ENCODE data around the gene PIP.
"Not testable (repeated sequence)": the region's sequence is repeated elsewhere in the genome, so short reads cannot be mapped to it uniquely, and the experiment has no call there.

PIP gene

GRCh38 chr7:143180771-143181170 lies 48.9 kb downstream of the PIP start:
- H3K27me3 ChIP-seq (ENCODE audit: insufficient read depth, low read length); H3K4me1 ChIP-seq (ENCODE audit: insufficient read depth, low read length); H3K9ac ChIP-seq (ENCODE audit: low read depth, low read length); H3K4me3 ChIP-seq (ENCODE audit: low read length); H3K36me3 ChIP-seq (ENCODE audit: insufficient read depth, low read depth, low read length); H3K27ac ChIP-seq (ENCODE audit: low read length): not testable (repeated sequence)
- H3K9me3 ChIP-seq (ENCODE audit: insufficient read depth, low read depth, low read length), result peaks cover 10% of the 10 kb centered on the region

GRCh38 chr7:143181349-143181748 lies 49.5 kb downstream of the PIP start:
- H3K27me3 ChIP-seq (ENCODE audit: insufficient read depth, low read length), result no peaks in the 10 kb centered on the region
- H3K4me1 ChIP-seq (ENCODE audit: insufficient read depth, low read length), result no peaks in the 10 kb centered on the region; the same call in 1 of the 2 replicates
- H3K4me3 ChIP-seq (ENCODE audit: low read length), result no peak overlapping the region
- no peak overlapping the region for H3K9ac ChIP-seq (ENCODE audit: low read depth, low read length)
- H3K27ac ChIP-seq (ENCODE audit: low read length), result no peak overlapping the region
- H3K9me3 ChIP-seq (ENCODE audit: insufficient read depth, low read depth, low read length), result peaks cover 10% of the 10 kb centered on the region
- no peaks in the 10 kb centered on the region for H3K36me3 ChIP-seq (ENCODE audit: insufficient read depth, low read depth, low read length)

- Histone ChIP-seq H3K4me1 (ENCODE audit: insufficient read depth, low read length) (no peaks in the 10 kb centered on the region; the same call in 1 of the 2 replicates), H3K4me3 (ENCODE audit: low read length) (no peak within 1 kb of the TSS), H3K27me3 (ENCODE audit: insufficient read depth, low read length) (no peaks in the 10 kb centered on the region), H3K9ac (ENCODE audit: low read depth, low read length) (no peak within 1 kb of the TSS), H3K9me3 (ENCODE audit: insufficient read depth, low read depth, low read length) (peaks cover 3% of the 10 kb centered on the region), H3K27ac (ENCODE audit: low read length) (no peak within 1 kb of the TSS), H3K36me3 (ENCODE audit: insufficient read depth, low read depth, low read length) (no peaks in the 10 kb centered on the region)
These were observed 51.1 kb downstream of the PIP start, which contains the start of gene TAS2R39 for GRCh38 chr7:143183024-143183423. TSS of gene TAS2R39 (plus strand) at chr7:143183419. CDS start at chr7:143183419, 0 bp downstream.

- Histone ChIP-seq H3K9ac (ENCODE audit: low read depth, low read length) (no peak overlapping the region), H3K36me3 (ENCODE audit: insufficient read depth, low read depth, low read length) (no peaks in the 10 kb centered on the region), H3K4me3 (ENCODE audit: low read length) (no peak overlapping the region), H3K4me1 (ENCODE audit: insufficient read depth, low read length) (no peaks in the 10 kb centered on the region; the same call in 1 of the 2 replicates), H3K9me3 (ENCODE audit: insufficient read depth, low read depth, low read length) (no peaks in the 10 kb centered on the region), H3K27me3 (ENCODE audit: insufficient read depth, low read length) (no peaks in the 10 kb centered on the region), H3K27ac (ENCODE audit: low read length) (no peak overlapping the region)
These were observed 53.7 kb downstream of the PIP start for GRCh38 chr7:143185551-143185950.

- H3K4me1 ChIP-seq (ENCODE audit: insufficient read depth, low read length), result no peaks in the 10 kb centered on the region; the same call in 1 of the 2 replicates
These were observed 57.1 kb downstream of the PIP start for GRCh38 chr7:143188994-143189393.

More at GRCh38 chr7:143188994-143189393, 57.1 kb downstream of the PIP start:
- Histone ChIP-seq H3K27ac (ENCODE audit: low read length) (no peak overlapping the region), H3K27me3 (ENCODE audit: insufficient read depth, low read length) (no peaks in the 10 kb centered on the region), H3K9ac (ENCODE audit: low read depth, low read length) (no peak overlapping the region), H3K36me3 (ENCODE audit: insufficient read depth, low read depth, low read length) (no peaks in the 10 kb centered on the region), H3K9me3 (ENCODE audit: insufficient read depth, low read depth, low read length) (no peaks in the 10 kb centered on the region), H3K4me3 (ENCODE audit: low read length) (no peak overlapping the region)

Measured in iPS-20b (cell line).